Measurements from ENCODE around the gene KLK1. TPM values are rescaled to one million over a fixed set of nuclear protein-coding genes. Genes with fewer than 3 reads are reported as not detected.

The KLK1 gene
- total and polyA plus RNA-seq, 2 of the 13 experiments (the other 11 are each of a cell fraction or from before 2014, with no cell fraction given): not detected

GRCh38 chr19:50833802-50834167, 10.2 kb upstream of the KLK1 start:
- peaks cover 17% of the 10 kb centered on the region for H3K4me1 ChIP-seq (ENCODE audit: insufficient read depth, low read length)
- ATAC-seq (no peak), FAIRE-seq (no peak), DNase-seq (ENCODE audit: low spot score) (no peak)
- H3K4me2 ChIP-seq (ENCODE audit: low read depth, low read length): no peak overlapping the region
- no peak overlapping the region for H3K4me3 ChIP-seq (replicated peaks in 1 of 3; ENCODE audit: insufficient read depth in 1 of 3, low read depth in 2 of 3, low read length in 3 of 3)
- H3K9me3 ChIP-seq (ENCODE audit: low read length): no peaks in the 10 kb centered on the region
- no peaks in the 10 kb centered on the region for H4K20me1 ChIP-seq (ENCODE audit: insufficient read depth, low read length)
- no peak for TF ChIP-seq ZNF496 (CRISPR knock-in tag; IDR thresholded peaks at IDR 0.05; ENCODE audit: insufficient replicate concordance)
- TF ChIP-seq PHF21A (CRISPR knock-in tag; IDR thresholded peaks at IDR 0.05): no peak
- TF ChIP-seq DR1 (CRISPR knock-in tag; IDR thresholded peaks at IDR 0.05): no peak
- no peaks in the 10 kb centered on the region for H3K79me2 ChIP-seq (ENCODE audit: insufficient read depth, low read length)
- no peak overlapping the region for H3K27ac ChIP-seq (ENCODE audit: extremely low read length, insufficient read depth, low read length)
- intact Hi-C loops (cut with micrococcal nuclease; ENCODE audit: unreplicated experiment) (no loop called here), in situ Hi-C loops (cut with HindIII; ENCODE audit: extremely low pct_ligation_motif_present, low pct_unique_long_range_greater_than_20kb) (no loop called here)
- H3K27me3 ChIP-seq (ENCODE audit: control insufficient read depth in 1 of 2, insufficient read depth in 2 of 2, low read length in 2 of 2): peaks cover 0 to 43% of the 10 kb centered on the region in 2 experiments; a peak in 2 of 5 replicates
- WGBS (ENCODE audit: low lambda C conversion rate): 57% methylated on average over 6 of the region's 6 CpGs
- no TSS peak for BruUV-seq (replicated peaks)
- H3K36me3 ChIP-seq (replicated peaks in 1 of 2; ENCODE audit: control insufficient read depth in 1 of 2, insufficient read depth in 2 of 2, low read length in 2 of 2): no peaks in the 10 kb centered on the region
- no peak overlapping the region for H3K9ac ChIP-seq (ENCODE audit: insufficient read depth, low read depth, low read length)
- CTCF ChIA-PET (ENCODE audit: low intra/inter-chr PET ratio, low total read pairs): no interaction called here
- H2AFZ ChIP-seq (ENCODE audit: low read length): no peak overlapping the region
- POLR2A ChIA-PET: interaction anchor here (1.6 kb wide), 1 partner anchor 29 kb away, joined by 6 read pairs; no protein-coding TSS in a partner anchor

GRCh38 chr19:50833117-50833801, 9.7 kb upstream of the KLK1 start, which contains the start of gene KLK15:
KLK15 (minus strand) TSS chr19:50833574; CDS start chr19:50831492, 2,082 bp downstream.
- H3K36me3 ChIP-seq (replicated peaks in 1 of 2; ENCODE audit: control insufficient read depth in 1 of 2, insufficient read depth in 2 of 2, low read length in 2 of 2): no peaks in the 10 kb centered on the region
- no peak within 1 kb of the TSS for H3K4me2 ChIP-seq (ENCODE audit: low read depth, low read length)
- DNase-seq (ENCODE audit: low spot score): no peak
- no peak for ATAC-seq
- peaks cover 17% of the 10 kb centered on the region for H3K4me1 ChIP-seq (ENCODE audit: insufficient read depth, low read length)
- TF ChIP-seq CHCHD3 (CRISPR knock-in tag; IDR thresholded peaks at IDR 0.05): no peak
- no peak for TF ChIP-seq PCBP2 (optimal IDR thresholded peaks at IDR 0.05; ENCODE audit: low read depth, low read length, poor library complexity, severe bottlenecking)
- H2AFZ ChIP-seq (ENCODE audit: low read length): no peak within 1 kb of the TSS
- H3K9me3 ChIP-seq (ENCODE audit: low read length): no peaks in the 10 kb centered on the region
- H4K20me1 ChIP-seq (ENCODE audit: insufficient read depth, low read length): no peaks in the 10 kb centered on the region
- no peak within 1 kb of the TSS for H3K9ac ChIP-seq (ENCODE audit: insufficient read depth, low read depth, low read length)
- no peak within 1 kb of the TSS for H3K27ac ChIP-seq (ENCODE audit: extremely low read length, insufficient read depth, low read length)
- 5% methylated on average over 7 of the region's 8 CpGs for WGBS (ENCODE audit: low lambda C conversion rate)
- peaks cover 0 to 43% of the 10 kb centered on the region in 2 experiments; a peak in 2 of 5 replicates for H3K27me3 ChIP-seq (ENCODE audit: control insufficient read depth in 1 of 2, insufficient read depth in 2 of 2, low read length in 2 of 2)
- no peak for FAIRE-seq
- intact Hi-C loops (cut with micrococcal nuclease; ENCODE audit: unreplicated experiment): no loop called here
- H3K4me3 ChIP-seq (replicated peaks in 1 of 3; ENCODE audit: insufficient read depth in 1 of 3, low read depth in 2 of 3, low read length in 3 of 3): no peak within 1 kb of the TSS
- POLR2A ChIA-PET: no interaction called here
- in situ Hi-C loops (cut with HindIII; ENCODE audit: extremely low pct_ligation_motif_present, low pct_unique_long_range_greater_than_20kb): no loop called here
- no TSS peak for BruUV-seq (replicated peaks)
- CTCF ChIA-PET (ENCODE audit: low intra/inter-chr PET ratio, low total read pairs): no interaction called here
- H3K79me2 ChIP-seq (ENCODE audit: insufficient read depth, low read length): no peaks in the 10 kb centered on the region

All from HepG2 (cell line).